GM12878 (cell line): ENCODE results near the gene NPM3. TPM values are rescaled to one million over a fixed set of nuclear protein-coding genes. Genes with fewer than 3 reads are reported as not detected.

ENCODE experiments used
- ASH2L ChIP-seq: fragments of 300-600, 200-600 bp; sonication (generic); IDR thresholded peaks from 2 replicates; pipeline ENCODE4 v1.6.1; 2017; ENCODE audit warnings: low read depth, mild to moderate bottlenecking, borderline replicate concordance
- BCLAF1 ChIP-seq: fragments of 450-650 bp; IDR thresholded peaks from 2 replicates; pipeline ENCODE4 v1.6.1; 2017; ENCODE audit warnings: antibody characterized with exemption, mild to moderate bottlenecking, moderate library complexity
- CBFB ChIP-seq: IDR thresholded peaks from 2 replicates; pipeline ENCODE4 v1.6.1; 2016; ENCODE audit warnings: antibody characterized with exemption, low read depth
- CTCF ChIP-seq, 3 experiments: IDR thresholded peaks in 2 of 3; conservative IDR thresholded peaks in 1 of 3; 2 replicates each; pipeline ENCODE4 v1.5.1; 2011; ENCODE audit warnings: low read depth in 3 of 3, low read length in 3 of 3, mild to moderate bottlenecking in 3 of 3, control low read depth in 2 of 3, moderate library complexity in 2 of 3, inconsistent platforms in 1 of 3, mixed read lengths in 1 of 3; ENCODE audit not compliant: control insufficient read depth in 2 of 3, insufficient read depth in 1 of 3; ENCODE audit errors: extremely low read depth in 1 of 3
- E2F8 ChIP-seq: fragments of 450-650 bp; IDR thresholded peaks from 2 replicates; pipeline ENCODE4 v1.6.1; 2018; ENCODE audit warnings: mild to moderate bottlenecking, low read depth, moderate library complexity; ENCODE audit not compliant: partially characterized antibody
- FOXK2 ChIP-seq: fragments of 450-650 bp; IDR thresholded peaks from 2 replicates; pipeline ENCODE4 v1.6.1; 2017; ENCODE audit warnings: mild to moderate bottlenecking, moderate library complexity
- GABPA ChIP-seq: IDR thresholded peaks from 2 replicates; pipeline ENCODE4 v1.6.1; 2014; ENCODE audit warnings: antibody characterized with exemption, low read depth, mild to moderate bottlenecking, inconsistent platforms
- IRF3 ChIP-seq: fragments of 450-650 bp; IDR thresholded peaks from 2 replicates; pipeline ENCODE4 v1.6.1; 2014; ENCODE audit warnings: mild to moderate bottlenecking
- JUNB ChIP-seq: IDR thresholded peaks from 2 replicates; pipeline ENCODE4 v1.6.1; 2016; ENCODE audit warnings: antibody characterized with exemption, mild to moderate bottlenecking
- MTA3 ChIP-seq: IDR thresholded peaks from 2 replicates; pipeline ENCODE4 v1.6.1; 2012; ENCODE audit warnings: low read length, inconsistent platforms, borderline replicate concordance
- MYC ChIP-seq: IDR thresholded peaks from 2 replicates; pipeline ENCODE4 v1.6.1; 2011; ENCODE audit warnings: mild to moderate bottlenecking, low read length, moderate library complexity, inconsistent platforms; ENCODE audit not compliant: insufficient read depth, insufficient replicate concordance, insufficient read length, severe bottlenecking
- PML ChIP-seq: IDR thresholded peaks from 2 replicates; pipeline ENCODE4 v1.6.1; 2012; ENCODE audit warnings: low read length, inconsistent platforms
- POLR2A ChIP-seq: IDR thresholded peaks from 2 replicates; pipeline ENCODE4 v1.6.1; 2011; ENCODE audit warnings: low read depth, mild to moderate bottlenecking, low read length
- POU2F2 ChIP-seq: IDR thresholded peaks from 3 replicates; pipeline ENCODE4 v1.6.1; 2011; ENCODE audit warnings: low read depth, mild to moderate bottlenecking, low read length, borderline replicate concordance
- RB1 ChIP-seq: fragments of 450-650 bp; formaldehyde crosslinking; IDR thresholded peaks from 2 replicates; pipeline ENCODE4 v1.6.1; 2017; ENCODE audit warnings: mild to moderate bottlenecking, borderline replicate concordance
- RELA ChIP-seq: fragments of 450-650 bp; IDR thresholded peaks from 2 replicates; pipeline ENCODE4 v1.8.0; 2014; ENCODE audit warnings: borderline replicate concordance; ENCODE audit not compliant: partially characterized antibody
- USF1 ChIP-seq: IDR thresholded peaks from 2 replicates; pipeline ENCODE4 v1.6.1; 2011; ENCODE audit warnings: borderline replicate concordance, low read depth, mild to moderate bottlenecking, moderate library complexity, mixed read lengths, low read length; ENCODE audit not compliant: insufficient read depth; ENCODE audit errors: extremely low read length
- WRNIP1 ChIP-seq: IDR thresholded peaks from 2 replicates; pipeline ENCODE4 v1.6.1; 2011; ENCODE audit warnings: low read depth, low read length, improper control_type of control experiment, borderline replicate concordance
- ZNF207 ChIP-seq: fragments of 450-650 bp; IDR thresholded peaks from 2 replicates; pipeline ENCODE4 v1.6.1; 2014; ENCODE audit warnings: antibody characterized with exemption, mild to moderate bottlenecking, borderline replicate concordance
- ZZZ3 ChIP-seq: IDR thresholded peaks from 2 replicates; pipeline ENCODE4 v1.6.1; 2011; ENCODE audit warnings: low read depth; ENCODE audit not compliant: control insufficient read depth, insufficient read length
- polyA plus RNA-seq, 11 experiments: library from polyadenylated mRNA; depleted of rRNA in 4 of 11; unstranded in 6 of 11; stranded (reverse) in 5 of 11; fragments of >200 nt; fragmentation: Nextera tagmentation in 4 of 11; fragmentation: Illumina TruSeq in 1 of 11; extraction: Ambion mirVana in 4 of 11; extraction: Trizol in 1 of 11; gene quantifications; 1 replicate in 1 of 11; 2 replicates in 10 of 11; pipeline versions ENCODE4 v1.2.1 to v1.2.3, GENCODE V29; 2011 to 2016; ENCODE audit warnings: inconsistent platforms in 2 of 11, missing spikeins in 2 of 11, low read depth in 1 of 11
- total RNA-seq, 4 experiments: library from RNA; depleted of rRNA in 3 of 4; stranded (reverse); fragments of >200 nt in 3 of 4; fragmentation: Illumina TruSeq in 1 of 4; extraction: Trizol in 1 of 4; gene quantifications; 2 replicates each; pipeline versions ENCODE4 v1.2.1 to v1.2.3, GENCODE V29; 2013 to 2021

The NPM3 gene
- total and polyA plus RNA-seq, 10 of the 15 experiments (the other 5 are each of a cell fraction or from before 2014, with no cell fraction given): 13.0 to 171 (median 93.3) TPM

GRCh38 chr10:101818119-101818871, 35.0 kb upstream of the NPM3 start, which contains the start of gene OGA (continued):
- TF ChIP-seq CTCF (IDR thresholded peaks at IDR 0.05 in 2 of 3, conservative IDR thresholded peaks at IDR 0.05 in 1 of 3; ENCODE audit: control insufficient read depth in 2 of 3, extremely low read depth in 1 of 3, insufficient read depth in 1 of 3, low read depth in 3 of 3, low read length in 3 of 3) (no peak), MTA3 (no peak), ASH2L (no peak), IRF3 (0 out of 2 replicates have a peak, but pooled peaks have one; percentile 19), RELA (peak; percentile 86), GABPA (no peak), ZZZ3 (no peak), ZNF207 (peak; percentile 99), WRNIP1 (no peak), BCLAF1 (peak; percentile 95), RB1 (peak; percentile 86), POLR2A (peak; percentile 92), CBFB (peak; percentile 77), USF1 (no peak), POU2F2 (0 out of 3 replicates have a peak, but pooled peaks have one; percentile 50), E2F8 (peak; percentile 28), FOXK2 (peak; percentile 99), JUNB (peak; percentile 10; the same call in 1 of the 2 replicates), PML (peak; percentile 90), MYC (no peak)
